ENCODE data around the gene PRDM16. TPM values are rescaled to one million over a fixed set of nuclear protein-coding genes. Genes with fewer than 3 reads are reported as not detected.

Gene PRDM16
- total and polyA plus RNA-seq, 5 experiments from 2014 or later = not detected

DNA sequence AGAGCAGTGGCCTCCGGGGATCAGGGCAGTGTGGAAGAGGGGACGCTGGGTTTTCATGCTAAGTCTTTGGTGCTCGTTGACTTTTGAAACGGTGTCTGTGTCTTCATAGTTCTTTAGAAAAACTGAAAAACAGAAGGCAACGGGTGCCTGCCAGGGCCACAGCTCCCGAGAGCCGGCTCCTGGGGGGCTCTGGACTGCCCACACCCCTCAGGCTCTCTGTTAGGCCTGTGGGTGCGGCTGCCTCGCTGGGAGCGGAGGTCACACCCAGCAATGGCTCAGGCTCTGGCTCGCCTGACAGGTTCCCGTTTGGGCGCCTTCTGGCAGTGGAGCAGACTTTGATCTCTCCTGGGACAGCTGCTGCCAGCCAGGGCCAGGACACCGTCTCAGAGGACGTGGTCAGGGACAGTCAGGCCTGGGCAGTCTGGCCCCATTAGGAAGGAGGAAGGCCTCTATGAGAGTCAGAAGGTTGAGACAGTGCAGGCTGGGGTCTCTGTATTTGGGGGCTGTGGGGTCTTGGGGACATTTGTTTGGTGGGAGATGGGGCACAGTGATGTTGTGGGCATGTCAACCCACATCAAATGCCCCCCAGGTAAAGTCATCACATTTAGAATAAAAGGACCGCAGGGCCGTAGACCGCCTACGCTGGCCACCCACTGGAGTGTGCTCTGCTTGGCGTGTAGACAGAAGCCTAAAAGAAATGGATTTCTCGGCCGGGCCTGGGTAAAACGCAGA lies 391.1 kb downstream of the PRDM16 start:
- H3K4me1 Mint-ChIP-seq = peaks cover 0 to 5% (median 3%) of the 10 kb centered on the region in 4 donors
- no peaks in the 10 kb centered on the region for H3K9me3 Mint-ChIP-seq
- DNase-seq (peak in 1 of 10 donors; percentile 4), ATAC-seq (no peak)
- POLR2A ChIA-PET = no interaction called here
- H3K27ac Mint-ChIP-seq = peak overlapping the region in 1 of 10 donors; percentile 35
- H3K36me3 Mint-ChIP-seq = no peaks in the 10 kb centered on the region
- H3K27me3 Mint-ChIP-seq = no peaks in the 10 kb centered on the region
- H3K4me3 Mint-ChIP-seq = no peak overlapping the region

DNA sequence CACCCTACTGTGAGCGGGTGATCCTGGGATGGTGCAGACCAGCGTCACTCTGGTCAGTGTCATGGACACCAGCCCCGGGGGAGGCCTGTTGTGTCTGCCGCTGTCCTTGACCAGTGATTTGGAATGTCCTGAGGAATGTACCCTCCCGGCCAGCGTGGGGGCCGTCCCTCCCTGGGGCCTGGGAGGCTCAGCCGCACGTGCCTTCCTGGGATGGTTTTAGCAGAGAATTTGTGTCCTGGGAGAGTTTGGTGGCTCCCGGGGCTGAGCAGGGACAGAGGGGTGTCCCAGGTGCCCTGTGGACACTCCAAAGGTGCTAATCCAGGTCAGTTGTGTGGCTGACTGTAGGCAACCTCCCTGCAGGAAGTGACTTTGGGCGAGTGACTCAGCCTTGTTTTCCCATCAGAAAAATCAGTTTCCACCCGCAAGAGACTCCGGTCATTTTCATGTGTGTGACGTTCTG lies 391.7 kb downstream of the PRDM16 start:
- no peaks in the 10 kb centered on the region for H3K36me3 Mint-ChIP-seq

GRCh38 chr1:3461238-3461933 lies 392.4 kb downstream of the PRDM16 start:
- POLR2A ChIA-PET = no interaction called here
- H3K4me3 Mint-ChIP-seq = no peak overlapping the region
- no peaks in the 10 kb centered on the region for H3K36me3 Mint-ChIP-seq

More for the DNA sequence above, 391.7 kb downstream of the PRDM16 start:
- peaks cover 0 to 3% (median 1%) of the 10 kb centered on the region in 4 donors for H3K4me1 Mint-ChIP-seq
- no peak overlapping the region for H3K27ac Mint-ChIP-seq
- H3K9me3 Mint-ChIP-seq = no peaks in the 10 kb centered on the region
- no peak overlapping the region for H3K4me3 Mint-ChIP-seq
- POLR2A ChIA-PET = no interaction called here
- ATAC-seq = no peak
- DNase-seq = no peak
- no peaks in the 10 kb centered on the region for H3K27me3 Mint-ChIP-seq

DNA sequence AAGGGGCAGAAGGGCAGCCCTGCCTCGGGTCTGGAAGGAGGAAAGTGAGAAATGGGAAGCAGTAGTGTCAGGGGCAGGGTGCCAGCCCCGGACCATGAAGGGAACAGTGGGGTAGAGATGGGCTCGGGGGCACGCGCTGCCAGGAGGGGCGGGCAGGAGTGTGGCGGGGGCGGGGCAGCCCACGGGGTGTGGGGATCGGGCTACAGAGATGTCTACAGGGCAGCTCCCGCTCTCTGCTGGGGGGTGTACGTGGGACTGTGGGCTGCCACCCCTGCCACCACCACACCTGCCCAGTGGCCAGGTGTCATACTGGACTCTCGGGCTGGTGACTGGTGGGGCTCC lies 392.9 kb downstream of the PRDM16 start:
- no peak overlapping the region for H3K27ac Mint-ChIP-seq
- POLR2A ChIA-PET = no interaction called here

More at GRCh38 chr1:3461238-3461933, 392.4 kb downstream of the PRDM16 start:
- no peaks in the 10 kb centered on the region for H3K27me3 Mint-ChIP-seq
- no peak for ATAC-seq
- H3K9me3 Mint-ChIP-seq = no peaks in the 10 kb centered on the region
- H3K27ac Mint-ChIP-seq = no peak overlapping the region
- H3K4me1 Mint-ChIP-seq = peaks cover 0 to 6% (median 5%) of the 10 kb centered on the region in 4 donors
- no peak for DNase-seq

DNA sequence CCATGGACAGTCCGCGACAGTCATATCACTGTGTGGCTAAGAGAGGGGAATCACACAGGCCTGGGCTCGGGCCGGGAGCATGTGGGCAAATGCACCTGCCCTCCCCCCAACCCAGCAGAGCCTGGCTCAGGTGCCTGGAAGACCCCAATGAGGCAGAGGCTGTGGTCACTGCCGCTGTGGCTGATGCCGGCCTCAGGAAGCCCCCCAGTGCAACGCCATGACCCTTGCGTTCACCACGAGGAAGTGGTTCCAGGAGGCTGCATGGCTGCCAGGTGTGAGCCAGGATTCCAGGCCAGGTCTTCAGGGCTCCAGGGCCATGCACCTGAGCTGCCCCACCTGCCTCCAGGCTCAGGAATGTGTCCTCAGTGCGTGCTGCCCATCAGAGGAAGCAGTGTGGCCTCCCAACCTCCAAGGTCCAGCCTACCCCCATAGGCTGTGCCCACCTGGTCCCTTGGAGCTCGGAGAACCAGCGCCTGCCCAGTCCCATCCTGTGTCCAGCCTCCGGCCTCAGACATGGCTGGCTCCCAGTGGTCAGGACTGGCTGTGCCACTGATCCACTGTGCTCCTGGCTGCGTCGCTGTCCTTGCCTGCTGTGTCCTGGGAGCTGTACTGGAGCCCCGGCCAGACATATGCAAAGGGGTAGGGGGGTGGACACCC lies 393.5 kb downstream of the PRDM16 start:
- Mint-ChIP-seq H3K4me3 (no peak overlapping the region), H3K36me3 (no peaks in the 10 kb centered on the region), H3K27me3 (no peaks in the 10 kb centered on the region), H3K4me1 (peaks cover 0 to 8% (median 5%) of the 10 kb centered on the region in 4 donors), H3K27ac (no peak overlapping the region), H3K9me3 (no peaks in the 10 kb centered on the region)
- POLR2A ChIA-PET = no interaction called here
- ATAC-seq (no peak), DNase-seq (peak in 1 of 10 donors; percentile 2)

More for the DNA sequence above, 392.9 kb downstream of the PRDM16 start:
- no peak for ATAC-seq
- no peak for DNase-seq
- Mint-ChIP-seq H3K27me3 (no peaks in the 10 kb centered on the region), H3K4me1 (peaks cover 0 to 8% (median 5%) of the 10 kb centered on the region in 4 donors), H3K9me3 (no peaks in the 10 kb centered on the region), H3K4me3 (no peak overlapping the region), H3K36me3 (no peaks in the 10 kb centered on the region)

GRCh38 chr1:3463013-3463385 lies 394.0 kb downstream of the PRDM16 start:
- Mint-ChIP-seq H3K4me1 (peaks cover 0 to 8% (median 5%) of the 10 kb centered on the region in 4 donors), H3K27ac (no peak overlapping the region), H3K4me3 (no peak overlapping the region), H3K9me3 (no peaks in the 10 kb centered on the region), H3K36me3 (no peaks in the 10 kb centered on the region), H3K27me3 (no peaks in the 10 kb centered on the region)
- POLR2A ChIA-PET = no interaction called here
- peak in 1 of 10 donors; percentile 3 for DNase-seq
- ATAC-seq = no peak

- Mint-ChIP-seq H3K27ac (no peak overlapping the region), H3K36me3 (no peaks in the 10 kb centered on the region), H3K9me3 (no peaks in the 10 kb centered on the region), H3K4me1 (peaks cover 0 to 8% (median 4%) of the 10 kb centered on the region in 4 donors), H3K27me3 (no peaks in the 10 kb centered on the region), H3K4me3 (no peak overlapping the region)
- DNase-seq (peak in 1 of 10 donors; percentile 3), ATAC-seq (no peak)
- POLR2A ChIA-PET = no interaction called here
These were observed 394.4 kb downstream of the PRDM16 start for GRCh38 chr1:3463408-3463863.

DNA sequence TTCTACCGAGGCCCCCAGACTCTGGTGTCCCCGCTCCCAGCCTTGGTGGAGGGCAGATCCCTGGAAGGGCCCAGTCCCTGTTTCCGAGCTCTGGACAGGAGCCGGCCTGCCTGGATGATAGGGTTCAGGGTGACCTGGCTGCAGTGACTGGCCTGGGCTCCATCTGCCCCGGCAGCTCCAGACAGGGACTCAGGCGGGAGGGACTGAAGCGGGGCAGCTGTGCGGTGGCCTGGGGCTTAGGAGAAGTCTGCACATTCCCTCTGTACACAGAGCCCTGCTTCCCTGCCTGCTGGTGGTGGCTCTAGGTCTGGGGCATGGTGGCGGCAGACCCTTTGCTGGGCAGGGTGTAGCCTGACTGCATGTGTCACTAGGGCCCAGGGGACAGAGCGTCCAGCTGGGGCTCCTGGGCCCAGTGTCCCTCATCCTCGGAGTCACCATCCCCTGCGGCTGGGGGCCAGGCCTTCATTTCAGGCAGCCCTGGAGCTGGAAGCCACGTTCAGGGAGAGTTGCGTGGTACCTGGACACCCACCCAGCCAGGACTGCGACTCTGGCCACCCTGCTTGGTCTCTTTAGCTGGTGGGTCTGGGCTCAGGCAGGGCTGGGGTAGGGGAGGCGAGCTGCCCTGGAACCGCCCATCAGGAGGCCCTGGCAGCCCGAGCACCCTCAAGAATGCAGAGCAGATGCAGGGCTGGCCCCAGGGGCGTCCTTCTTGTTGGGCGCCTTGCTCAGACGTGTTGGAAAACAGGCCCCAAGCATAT lies 395.1 kb downstream of the PRDM16 start:
- Mint-ChIP-seq H3K27me3 (no peaks in the 10 kb centered on the region), H3K9me3 (no peaks in the 10 kb centered on the region), H3K36me3 (no peaks in the 10 kb centered on the region), H3K27ac (no peak overlapping the region), H3K4me1 (peaks cover 0 to 8% (median 4%) of the 10 kb centered on the region in 4 donors), H3K4me3 (no peak overlapping the region)
- POLR2A ChIA-PET = no interaction called here
- ATAC-seq (no peak), DNase-seq (peak in 1 of 10 donors; percentile 34)

DNA sequence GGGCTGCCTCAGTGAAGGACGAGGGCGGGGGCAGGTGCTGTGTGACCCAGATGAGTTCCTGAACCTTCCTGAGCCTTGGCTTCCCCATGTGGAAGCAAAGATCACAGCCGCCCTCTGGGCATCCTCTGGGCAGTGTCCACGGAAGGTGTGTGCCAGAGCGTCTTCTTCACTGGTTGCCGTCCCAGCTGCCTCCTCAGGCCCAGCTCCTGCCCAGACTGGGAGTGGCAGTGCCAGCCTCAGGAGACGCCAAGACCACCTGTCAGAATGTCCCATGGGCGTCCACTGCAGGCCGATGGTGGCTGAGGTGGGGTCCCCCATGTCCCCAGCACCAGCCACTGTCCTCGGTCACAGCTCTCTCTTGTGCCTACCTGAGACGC lies 395.6 kb downstream of the PRDM16 start:
- POLR2A ChIA-PET = no interaction called here
- no peak for ATAC-seq
- H3K4me3 Mint-ChIP-seq = no peak overlapping the region
- no peaks in the 10 kb centered on the region for H3K27me3 Mint-ChIP-seq
- peak in 1 of 10 donors; percentile 45 for DNase-seq
- H3K4me1 Mint-ChIP-seq = peaks cover 0 to 8% (median 4%) of the 10 kb centered on the region in 4 donors
- no peak overlapping the region for H3K27ac Mint-ChIP-seq
- no peaks in the 10 kb centered on the region for H3K36me3 Mint-ChIP-seq
- H3K9me3 Mint-ChIP-seq = no peaks in the 10 kb centered on the region

DNA sequence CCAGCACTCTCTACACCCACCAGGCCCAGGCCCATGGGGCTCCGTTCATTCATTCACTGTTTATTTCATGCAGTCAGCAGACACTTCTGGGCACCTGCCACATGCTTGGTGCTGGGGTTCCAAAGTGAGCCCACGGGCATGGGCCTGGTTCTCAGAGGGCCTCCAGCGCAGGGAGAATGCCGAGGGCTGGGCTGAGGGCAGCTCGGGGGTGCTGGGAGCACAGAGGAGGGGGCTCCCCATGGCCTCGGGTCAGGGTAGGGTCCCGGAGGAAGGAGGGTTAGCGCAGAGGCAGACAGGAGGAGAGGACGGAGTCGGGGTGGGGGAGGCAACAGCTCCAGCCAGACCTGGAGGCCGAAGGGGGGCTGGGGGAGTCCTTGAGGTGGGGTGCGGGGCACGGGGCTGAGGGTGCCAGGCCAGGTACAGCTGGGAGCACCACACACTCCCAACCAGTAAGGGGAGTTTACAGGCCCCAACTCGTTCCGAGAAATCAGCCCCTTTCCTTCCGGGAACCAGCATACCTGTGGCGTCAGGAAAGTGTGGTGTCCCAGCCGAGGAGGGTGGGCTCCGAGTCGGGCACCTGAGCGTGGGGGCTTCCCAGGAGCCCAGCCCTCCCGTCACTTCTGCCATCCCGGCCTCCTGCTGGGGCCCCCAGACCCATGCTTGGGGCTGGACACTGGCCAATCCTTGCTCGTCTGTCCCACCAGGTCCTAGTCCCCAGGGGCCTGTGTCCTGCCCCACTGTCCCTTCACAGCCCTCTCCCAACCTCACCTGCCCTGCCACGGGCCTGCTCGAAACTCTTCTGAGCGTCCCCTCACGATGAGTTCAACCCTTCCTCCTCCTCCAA lies 396.3 kb downstream of the PRDM16 start:
- H3K36me3 Mint-ChIP-seq = no peaks in the 10 kb centered on the region
- ATAC-seq (no peak), DNase-seq (peak in 2 of 10 donors; percentile 3 to 56)
- peak overlapping the region in 1 of 10 donors; percentile 42 for H3K4me3 Mint-ChIP-seq
- H3K27me3 Mint-ChIP-seq = no peaks in the 10 kb centered on the region
- H3K9me3 Mint-ChIP-seq = no peaks in the 10 kb centered on the region
- H3K27ac Mint-ChIP-seq = no peak overlapping the region
- POLR2A ChIA-PET = interaction anchor here (0.7 kb wide), 1 partner anchor 10 kb away, joined by 3 read pairs; no protein-coding TSS in a partner anchor
- H3K4me1 Mint-ChIP-seq = peaks cover 0 to 8% (median 4%) of the 10 kb centered on the region in 4 donors

- ATAC-seq = no peak
- H3K36me3 Mint-ChIP-seq = no peaks in the 10 kb centered on the region
- H3K27me3 Mint-ChIP-seq = no peaks in the 10 kb centered on the region
- peak in 1 of 10 donors; percentile 61 for DNase-seq
- peak overlapping the region in 1 of 10 donors; percentile 55 for H3K27ac Mint-ChIP-seq
- peak overlapping the region in 1 of 10 donors; percentile 42 for H3K4me3 Mint-ChIP-seq
- no peaks in the 10 kb centered on the region for H3K9me3 Mint-ChIP-seq
- H3K4me1 Mint-ChIP-seq = peaks cover 0 to 8% (median 6%) of the 10 kb centered on the region in 4 donors
- POLR2A ChIA-PET = interaction anchor here (0.7 kb wide), 1 partner anchor 11 kb away, joined by 3 read pairs; no protein-coding TSS in a partner anchor
These were observed 396.9 kb downstream of the PRDM16 start for GRCh38 chr1:3465935-3466321.

All from naive thymus-derived CD8-positive, alpha-beta T cell (primary cell).